ENCODE data around the gene CACNG3.

DNA sequence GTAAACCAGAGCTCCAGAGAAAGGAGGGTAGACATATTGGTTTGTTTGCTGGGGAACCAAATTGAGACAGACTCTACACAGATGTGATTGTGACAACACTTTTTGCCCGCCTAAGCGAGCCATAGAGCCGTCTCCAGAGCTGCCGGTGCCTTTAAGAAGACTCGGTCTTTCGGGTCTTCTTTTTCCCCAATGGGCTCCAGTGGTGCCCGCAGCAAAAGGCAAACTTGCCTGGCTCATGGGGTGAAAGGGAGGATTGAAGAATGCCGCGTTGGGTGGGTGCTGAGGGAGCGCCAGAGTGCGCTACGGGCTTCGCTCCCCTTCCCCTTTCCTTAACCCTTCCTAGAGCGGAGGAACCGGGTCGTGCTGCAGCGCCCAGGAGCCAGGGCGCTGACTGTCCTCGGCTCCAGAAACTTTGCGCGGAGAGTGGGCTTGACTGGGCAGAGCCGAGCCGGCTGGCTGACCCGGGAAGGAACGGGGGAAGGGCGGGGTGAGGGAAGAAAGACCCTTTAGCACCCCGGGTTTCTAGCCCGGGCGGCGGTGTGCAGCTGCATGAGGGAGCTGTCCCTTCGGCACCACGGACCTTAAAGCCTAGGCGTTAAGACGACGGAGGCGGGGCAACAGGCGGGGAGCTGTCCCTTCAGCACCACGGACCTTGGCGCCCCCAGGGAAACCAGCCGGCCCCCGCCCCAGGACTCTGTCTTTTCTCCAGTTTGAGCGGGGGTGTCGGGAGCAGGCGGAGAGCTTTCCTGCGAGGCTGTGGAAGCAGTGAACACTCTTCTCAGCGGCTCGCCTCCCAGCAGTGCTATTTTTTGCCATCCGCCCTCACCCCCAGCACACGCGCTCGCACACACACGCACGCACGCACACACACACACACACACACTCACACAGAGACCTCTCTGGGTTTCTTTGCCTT, at the start of gene CACNG3:
- TF ChIP-seq, protein P1, sequence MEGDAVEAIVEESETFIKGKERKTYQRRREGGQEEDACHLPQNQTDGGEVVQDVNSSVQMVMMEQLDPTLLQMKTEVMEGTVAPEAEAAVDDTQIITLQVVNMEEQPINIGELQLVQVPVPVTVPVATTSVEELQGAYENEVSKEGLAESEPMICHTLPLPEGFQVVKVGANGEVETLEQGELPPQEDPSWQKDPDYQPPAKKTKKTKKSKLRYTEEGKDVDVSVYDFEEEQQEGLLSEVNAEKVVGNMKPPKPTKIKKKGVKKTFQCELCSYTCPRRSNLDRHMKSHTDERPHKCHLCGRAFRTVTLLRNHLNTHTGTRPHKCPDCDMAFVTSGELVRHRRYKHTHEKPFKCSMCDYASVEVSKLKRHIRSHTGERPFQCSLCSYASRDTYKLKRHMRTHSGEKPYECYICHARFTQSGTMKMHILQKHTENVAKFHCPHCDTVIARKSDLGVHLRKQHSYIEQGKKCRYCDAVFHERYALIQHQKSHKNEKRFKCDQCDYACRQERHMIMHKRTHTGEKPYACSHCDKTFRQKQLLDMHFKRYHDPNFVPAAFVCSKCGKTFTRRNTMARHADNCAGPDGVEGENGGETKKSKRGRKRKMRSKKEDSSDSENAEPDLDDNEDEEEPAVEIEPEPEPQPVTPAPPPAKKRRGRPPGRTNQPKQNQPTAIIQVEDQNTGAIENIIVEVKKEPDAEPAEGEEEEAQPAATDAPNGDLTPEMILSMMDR (IDR thresholded peaks at IDR 0.05), result no peak
- TF ChIP-seq POLR2A (IDR thresholded peaks at IDR 0.05), result no peak

Measured in adrenal gland (tissue), 5 donors.